SKM-1 treated with dmso at 0.1 percent for 144 hours (cell line): ENCODE measurements around the gene MBLAC1.

Experiments
- DNase-seq: peaks from one replicate; lab custom pipeline; 2025; ENCODE audit not compliant: unreplicated experiment; lab: John Stamatoyannopoulos, UW

MBLAC1 gene

DNA sequence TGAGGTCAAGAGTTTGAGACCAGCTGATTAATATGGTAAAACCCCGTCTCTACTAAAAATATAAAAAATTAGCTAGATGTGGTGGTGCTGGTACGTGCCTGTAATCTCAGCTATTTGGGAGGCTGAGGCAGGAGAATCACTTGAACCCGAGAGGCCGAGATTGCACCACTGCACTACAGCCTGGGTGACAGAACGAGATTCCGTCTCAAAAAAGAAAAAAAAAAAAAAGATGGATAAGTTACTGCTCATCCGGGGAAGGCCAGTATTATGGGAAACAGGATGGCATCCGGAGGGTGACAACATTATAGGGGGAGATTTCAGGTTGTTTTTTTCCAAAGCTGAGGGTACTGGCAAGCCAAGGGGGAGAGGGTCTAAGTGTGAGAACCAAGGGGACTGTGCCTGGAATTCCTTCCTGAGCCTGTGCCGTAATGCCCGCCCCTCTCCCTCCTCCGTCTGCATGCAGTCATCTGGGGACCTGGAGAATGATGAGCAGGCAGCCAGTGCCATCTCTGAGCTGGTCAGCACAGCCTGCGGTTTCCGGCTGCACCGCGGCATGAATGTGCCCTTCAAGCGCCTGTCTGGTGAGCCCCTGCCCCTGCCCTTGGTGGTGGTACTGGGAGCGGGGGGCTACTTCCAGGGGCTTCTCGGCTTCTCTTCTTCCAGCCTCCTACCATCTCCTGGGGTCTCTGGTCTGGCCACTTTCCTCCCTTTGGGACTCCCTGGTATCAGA, 26.3 kb downstream of the MBLAC1 start:
- DNase-seq: no peak

DNA sequence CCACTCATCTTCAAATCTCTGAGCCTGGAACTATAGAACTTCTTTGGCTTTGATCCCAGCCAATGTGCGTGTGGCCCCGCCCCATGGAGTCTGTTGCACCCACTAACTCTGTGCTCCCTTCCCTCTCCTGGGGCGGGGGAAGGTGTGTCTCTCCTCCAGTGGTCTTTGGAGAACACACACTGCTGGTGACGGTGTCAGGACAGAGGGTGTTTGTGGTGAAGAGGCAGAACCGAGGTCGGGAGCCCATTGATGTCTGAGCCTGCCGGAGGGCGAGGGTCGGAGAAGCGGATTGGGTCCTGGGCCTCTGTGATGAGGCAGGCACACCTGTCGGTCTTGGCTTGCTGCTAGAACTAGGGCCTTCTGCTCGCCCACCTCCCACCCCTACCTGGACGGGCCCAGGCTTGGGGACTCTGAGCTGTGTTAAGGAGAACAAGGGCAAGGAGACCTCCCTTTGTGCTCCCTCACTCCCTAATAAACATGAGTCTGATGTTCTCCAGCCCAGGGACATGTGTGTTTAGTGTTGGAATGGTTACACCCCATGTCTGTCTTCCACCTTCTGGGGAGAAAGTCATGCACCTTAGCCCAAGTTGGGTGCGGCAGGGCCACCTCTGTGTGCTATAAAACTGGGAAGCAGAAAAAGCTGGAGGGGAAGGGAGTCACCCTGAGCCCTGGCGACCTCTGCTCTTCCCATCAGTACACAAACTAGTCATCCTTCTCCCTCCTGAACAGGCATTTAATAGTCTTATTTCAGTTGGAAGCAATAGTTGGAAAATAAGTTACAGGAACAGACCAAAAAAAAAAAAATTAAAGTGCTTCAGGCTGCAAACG, 27.2 kb downstream of the MBLAC1 start:
- no peak for DNase-seq

DNA sequence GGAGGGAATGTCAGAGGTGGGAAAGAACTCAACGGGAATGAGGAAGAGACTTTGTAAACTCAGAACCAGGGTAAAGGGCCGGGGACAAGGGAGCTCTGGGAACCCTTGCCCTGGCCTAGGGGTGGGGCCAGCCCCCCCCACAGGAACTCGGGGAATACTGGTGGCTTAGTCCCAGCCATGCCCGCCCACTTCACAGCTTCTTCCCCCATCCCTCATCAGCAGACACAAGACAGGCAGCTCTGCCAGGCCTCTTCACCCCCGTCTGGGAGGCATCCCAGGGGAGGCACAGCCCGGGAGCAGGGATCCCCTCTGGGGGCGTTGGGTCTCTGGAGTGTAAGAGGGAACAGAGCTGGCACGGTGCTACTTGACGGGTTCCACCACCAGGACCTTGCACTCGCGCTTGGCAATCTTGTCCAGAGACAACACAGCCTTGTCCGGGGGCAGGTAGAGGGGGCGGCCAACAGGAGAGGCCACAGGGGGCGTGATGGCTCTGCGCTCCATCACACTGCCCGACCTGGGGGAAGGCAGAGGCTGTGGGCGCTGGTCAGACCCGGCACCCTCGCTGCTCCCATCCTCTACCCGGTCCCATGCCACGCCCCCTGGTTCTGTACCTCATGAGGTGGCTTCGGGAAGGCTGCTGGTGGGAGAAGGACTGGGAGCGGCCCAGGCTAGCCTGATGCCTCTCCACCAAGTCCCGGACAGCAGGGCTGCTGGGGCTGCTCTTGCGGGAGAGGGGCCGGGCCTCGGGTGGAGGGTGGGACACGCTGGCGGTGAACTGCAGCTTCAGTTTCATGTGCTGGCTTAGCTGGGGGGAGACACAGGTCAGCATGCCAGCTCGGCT, 28.1 kb downstream of the MBLAC1 start:
- no peak for DNase-seq

DNA sequence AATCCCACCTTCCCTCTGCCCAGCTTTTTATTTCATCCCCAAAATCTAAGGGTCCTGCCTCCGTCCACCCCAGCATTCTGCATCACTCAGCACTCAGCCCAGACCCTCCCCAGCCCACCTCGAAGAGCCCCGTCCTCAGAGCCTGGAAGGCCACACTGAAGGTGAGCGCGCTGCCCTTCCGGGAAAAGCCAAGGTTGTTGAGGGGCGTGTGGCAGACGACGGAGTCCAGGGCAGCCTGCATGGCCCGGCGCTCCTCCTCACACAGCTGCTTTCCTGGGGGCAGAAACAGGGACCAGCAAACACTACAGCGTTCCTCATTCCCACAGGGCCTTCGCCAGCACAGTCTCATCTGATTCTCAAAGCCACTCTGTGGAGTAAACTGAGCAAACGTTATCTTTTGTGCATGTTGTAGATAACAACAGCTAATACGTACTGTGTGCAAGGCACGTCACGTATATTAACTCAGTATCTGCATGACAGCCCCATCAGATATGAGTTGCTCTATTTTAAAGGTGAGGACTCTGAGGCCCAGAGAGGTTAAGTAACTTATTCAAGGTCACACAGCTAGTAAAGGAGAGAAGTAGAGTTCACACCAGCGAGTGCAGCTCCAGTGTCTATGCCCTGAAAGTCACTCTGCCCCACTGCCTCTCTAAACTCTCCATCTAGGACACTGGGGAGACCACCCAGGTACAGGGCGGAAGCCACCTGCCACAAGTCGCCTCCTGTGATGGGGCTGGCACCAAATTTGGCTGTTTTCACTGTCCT, 29.0 kb downstream of the MBLAC1 start:
- DNase-seq: no peak

DNA sequence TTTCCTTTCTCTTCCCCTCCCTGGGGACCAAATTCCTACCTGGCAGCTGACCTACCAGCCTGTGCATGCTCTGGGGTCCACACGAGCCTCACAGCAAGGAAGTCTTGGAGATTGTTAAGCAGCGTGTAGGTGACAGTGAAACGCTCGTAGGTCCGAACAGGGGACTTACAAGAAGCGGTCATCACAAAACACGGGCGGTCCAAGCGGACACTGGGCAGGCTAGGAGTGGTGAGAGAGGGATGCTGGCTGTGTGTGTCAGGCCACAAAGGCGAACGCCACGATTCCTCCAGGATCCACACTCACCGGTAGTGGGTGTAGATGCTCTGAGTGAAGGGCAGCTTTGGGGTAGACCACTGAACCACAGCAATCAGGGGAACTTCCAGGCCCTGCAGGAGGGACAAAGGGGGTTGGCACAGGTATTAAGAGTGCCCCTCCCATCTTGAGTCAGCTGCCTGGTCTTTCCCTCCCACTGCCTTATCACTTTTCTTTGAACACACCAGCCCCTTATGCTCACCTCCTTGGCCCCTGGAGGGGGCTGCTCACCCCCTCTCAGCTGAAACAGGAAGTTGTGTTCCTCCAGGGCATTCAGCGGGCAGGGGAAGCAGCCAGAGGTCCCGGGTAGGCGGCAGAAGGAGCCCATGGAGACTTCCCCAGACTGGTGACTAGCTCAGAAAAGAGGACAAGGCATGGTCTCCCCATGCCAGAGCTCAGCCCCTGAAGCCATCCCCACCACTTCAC, 29.7 kb downstream of the MBLAC1 start:
- DNase-seq: no peak

DNA sequence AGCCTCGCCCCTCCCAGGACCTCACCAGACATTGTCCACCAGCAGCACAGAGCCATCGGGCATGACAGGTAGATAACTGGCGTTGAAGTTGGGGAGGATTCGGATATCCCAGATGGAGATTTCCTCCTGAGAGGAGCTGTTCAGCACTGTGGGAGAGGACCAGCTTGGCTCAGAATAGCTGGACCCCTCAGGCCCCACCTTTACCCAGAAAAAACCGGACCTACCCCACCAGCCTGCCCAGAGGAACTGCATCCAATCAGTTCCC, 30.2 kb downstream of the MBLAC1 start:
- DNase-seq: no peak

DNA sequence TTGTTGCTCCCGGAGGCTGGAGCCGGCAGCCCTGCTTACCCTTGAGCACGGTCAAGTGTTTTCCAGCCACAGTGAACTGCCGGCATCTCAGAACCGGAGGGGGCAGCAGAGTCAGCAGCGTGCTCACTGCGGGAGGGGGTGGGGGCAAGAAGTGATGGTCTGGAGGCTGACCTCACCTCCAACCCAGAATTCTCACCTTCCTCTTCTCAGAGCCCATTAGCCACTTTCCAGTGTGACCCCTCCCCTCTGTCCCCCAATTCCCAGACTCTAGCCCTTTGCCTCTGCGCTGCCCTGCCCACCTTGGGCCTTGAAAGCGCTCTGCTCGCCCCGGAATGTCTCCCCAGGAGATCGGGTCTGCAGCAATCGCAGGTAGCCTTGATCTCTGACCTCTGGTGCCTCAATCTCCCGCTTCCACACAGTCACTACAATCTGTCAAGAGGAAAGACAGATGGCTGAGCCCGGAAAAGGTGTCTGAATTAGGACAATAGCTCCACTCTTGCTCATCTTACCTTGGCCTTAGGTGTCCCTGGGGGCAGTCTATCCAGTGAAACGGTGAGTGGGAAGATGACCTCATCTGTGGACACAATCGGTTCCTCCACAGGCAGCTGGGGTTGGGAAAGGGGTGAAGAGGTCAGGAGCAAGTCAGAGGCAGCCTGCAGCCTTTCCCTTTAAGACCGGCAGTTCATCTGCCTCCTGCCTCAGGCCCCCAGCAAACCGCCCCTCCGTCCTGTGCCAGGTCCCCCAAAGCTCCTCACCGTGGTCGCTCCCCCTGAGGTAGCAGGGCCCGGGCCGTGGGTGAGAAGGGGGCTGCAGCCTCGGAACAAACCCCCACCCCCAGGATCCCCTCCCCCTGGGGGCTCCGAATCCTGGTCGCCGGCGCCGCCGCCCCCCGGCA, 30.8 kb downstream of the MBLAC1 start:
- DNase-seq: peak; percentile 47

DNA sequence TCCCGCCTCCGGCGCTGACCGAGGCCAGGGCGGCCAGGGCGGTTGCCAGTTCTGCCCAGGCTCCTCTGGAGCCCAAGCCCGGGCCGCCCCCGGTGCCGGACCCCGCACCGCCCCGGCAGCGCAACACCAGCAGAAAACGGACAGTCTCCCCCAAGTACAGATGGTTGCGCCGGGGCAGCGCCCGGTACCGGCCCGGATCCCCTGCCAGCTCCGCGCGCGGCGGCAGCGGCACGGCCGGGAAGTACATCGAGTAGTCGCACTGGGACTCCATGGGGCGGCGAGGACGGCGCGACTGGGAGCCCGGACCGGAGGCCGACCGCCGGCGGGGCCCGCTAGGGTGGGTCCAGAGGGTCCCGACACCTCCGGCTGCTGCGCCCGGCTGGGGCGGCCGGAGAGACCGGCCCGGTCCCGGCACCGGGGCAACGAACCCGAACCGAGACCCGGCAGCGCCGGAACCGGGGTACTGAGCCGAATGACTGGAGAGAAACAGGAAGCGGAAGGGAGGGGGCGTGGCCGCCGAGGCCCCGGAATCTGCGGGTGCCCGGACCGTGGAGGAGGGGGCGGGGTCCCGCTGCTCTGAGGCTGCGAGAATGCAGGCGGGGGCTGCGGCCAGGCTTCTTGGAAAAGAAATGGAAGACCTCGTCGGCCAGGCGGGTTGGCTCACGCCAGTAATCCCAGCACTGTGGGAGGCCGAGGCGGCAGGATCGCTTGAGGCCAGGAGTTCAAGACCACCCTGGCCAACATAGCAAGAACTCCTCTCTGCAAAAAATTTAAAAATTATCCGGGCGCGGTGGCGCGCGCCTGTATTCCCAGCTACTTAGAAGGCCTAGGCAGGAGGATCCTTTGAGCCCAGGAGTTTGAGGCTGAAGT, 31.7 kb downstream of the MBLAC1 start, which contains the start of gene TRAPPC14:
Gene TRAPPC14, minus strand, starts transcription at position 495 of the 870 bp plus-strand sequence. Its CDS starts 224 bp downstream, at position 271.
- peak; percentile 86 for DNase-seq

DNA sequence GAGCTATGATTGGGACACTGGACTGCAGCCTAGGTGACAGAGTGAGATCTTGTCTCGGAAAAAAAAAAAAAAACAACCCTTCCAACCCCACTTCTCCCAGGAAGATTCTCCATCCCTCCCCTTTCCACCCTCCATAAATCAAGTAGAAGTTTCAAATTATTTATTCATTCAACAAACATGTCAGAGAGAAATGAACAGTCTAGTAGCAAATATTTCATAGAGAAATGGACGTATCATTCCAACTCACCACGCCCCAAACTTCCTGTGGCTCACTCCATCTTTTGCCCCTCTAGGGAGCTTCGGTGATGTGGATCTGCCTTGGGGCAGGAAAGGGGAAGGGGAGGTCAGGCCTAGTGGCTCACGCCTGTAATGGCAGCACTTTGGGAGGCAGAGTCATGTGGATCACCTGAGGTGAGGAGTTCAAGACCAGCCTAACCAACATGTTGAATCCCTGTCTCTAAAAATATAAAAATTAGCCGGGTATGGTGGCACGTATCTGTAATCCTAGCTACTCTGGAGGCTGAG, 32.4 kb downstream of the MBLAC1 start:
- no peak for DNase-seq

DNA sequence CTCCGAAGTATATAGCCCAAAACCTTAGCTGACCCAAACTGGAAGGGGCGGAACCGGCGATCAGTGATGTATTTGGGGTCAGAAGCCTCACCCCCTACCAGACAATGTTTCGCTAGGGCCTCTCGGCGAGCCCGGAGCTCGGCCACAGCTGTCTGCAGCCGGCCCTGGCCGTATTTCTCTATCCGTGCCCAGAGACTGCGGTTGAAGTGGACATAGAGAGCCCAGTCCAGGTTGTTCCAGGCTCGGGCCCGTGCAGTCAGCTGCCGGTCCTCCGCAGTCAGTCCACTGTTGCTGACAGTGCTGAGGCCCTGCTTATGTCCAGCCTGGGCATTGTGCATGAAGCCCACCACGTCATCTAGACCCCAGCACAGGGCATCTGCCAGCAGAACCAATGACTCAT, 33.3 kb downstream of the MBLAC1 start:
- DNase-seq: no peak

DNA sequence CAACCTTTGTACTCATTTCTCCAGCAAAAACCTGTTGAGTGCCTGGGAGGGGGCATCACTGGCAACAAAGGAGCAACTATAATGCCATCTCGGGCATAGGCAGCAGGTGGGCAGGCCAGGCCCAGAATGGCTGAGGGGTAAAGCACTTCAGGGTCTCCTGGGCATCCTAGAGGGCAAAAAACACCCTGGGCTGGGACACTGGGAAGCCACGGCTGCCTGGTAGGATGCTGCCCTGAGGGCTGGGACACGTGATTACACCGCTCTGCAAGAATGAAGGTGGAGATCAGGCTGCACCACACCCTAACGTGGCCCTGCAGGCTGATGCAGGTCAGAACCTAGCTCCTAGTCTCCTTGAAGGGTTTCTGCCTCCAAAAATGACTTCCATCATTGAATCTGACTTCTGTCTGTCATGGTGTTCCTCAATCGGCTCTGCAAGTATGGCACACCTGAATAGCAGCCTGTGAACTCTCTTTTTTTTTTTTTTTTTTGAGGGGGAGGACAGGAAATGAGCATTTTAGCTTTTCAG, 36.3 kb downstream of the MBLAC1 start:
- DNase-seq: no peak

DNA sequence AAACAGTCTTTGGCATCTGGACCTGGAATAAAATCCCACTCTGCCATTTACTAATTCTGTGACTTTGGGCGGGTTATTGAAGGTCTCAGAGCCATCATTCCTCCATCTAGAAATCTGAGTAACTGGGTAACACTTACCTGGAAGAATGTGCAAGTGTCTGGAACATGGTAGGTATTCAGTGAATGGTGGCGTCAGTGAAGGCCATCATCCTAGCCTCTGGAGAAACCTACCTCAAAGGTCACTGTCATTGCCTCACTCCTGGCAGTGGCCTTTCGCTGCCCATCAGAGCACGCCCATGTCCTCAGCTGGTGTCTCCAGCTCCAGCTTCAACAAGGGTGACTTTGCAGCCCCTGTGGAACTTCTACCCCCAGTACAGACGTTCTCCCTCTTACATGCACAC, 37.1 kb downstream of the MBLAC1 start:
- no peak for DNase-seq

DNA sequence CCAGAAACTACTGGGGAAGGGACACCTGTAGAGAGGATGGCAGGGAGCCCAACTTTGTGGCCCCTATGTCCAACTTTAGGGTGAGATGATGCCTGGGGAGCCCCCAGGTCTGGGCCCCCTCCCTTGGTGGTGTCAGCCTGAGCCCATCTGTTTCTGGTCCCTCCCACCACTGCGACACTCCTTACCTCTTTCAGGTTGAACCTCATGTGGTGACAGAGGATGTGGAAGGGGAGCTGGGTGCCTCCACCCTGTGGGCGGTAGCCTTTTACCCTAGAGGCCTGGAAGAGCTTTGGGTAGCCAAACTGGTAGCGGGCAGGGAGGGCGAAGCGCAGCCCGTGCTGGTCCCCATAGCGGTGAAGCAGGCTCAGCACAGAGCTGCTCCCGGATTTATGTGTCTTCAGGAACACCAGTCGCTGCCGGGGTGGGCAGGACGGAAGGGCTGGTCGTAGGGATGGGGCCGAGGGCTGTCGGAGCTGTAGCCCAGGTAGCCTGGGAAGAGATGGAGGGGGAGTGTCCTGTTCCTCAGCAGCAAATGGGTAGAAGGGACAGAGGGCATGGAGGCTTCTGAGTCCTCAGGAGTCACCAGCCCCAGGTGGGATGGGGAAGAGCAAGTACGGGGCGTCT, 39.7 kb downstream of the MBLAC1 start:
- DNase-seq: no peak

DNA sequence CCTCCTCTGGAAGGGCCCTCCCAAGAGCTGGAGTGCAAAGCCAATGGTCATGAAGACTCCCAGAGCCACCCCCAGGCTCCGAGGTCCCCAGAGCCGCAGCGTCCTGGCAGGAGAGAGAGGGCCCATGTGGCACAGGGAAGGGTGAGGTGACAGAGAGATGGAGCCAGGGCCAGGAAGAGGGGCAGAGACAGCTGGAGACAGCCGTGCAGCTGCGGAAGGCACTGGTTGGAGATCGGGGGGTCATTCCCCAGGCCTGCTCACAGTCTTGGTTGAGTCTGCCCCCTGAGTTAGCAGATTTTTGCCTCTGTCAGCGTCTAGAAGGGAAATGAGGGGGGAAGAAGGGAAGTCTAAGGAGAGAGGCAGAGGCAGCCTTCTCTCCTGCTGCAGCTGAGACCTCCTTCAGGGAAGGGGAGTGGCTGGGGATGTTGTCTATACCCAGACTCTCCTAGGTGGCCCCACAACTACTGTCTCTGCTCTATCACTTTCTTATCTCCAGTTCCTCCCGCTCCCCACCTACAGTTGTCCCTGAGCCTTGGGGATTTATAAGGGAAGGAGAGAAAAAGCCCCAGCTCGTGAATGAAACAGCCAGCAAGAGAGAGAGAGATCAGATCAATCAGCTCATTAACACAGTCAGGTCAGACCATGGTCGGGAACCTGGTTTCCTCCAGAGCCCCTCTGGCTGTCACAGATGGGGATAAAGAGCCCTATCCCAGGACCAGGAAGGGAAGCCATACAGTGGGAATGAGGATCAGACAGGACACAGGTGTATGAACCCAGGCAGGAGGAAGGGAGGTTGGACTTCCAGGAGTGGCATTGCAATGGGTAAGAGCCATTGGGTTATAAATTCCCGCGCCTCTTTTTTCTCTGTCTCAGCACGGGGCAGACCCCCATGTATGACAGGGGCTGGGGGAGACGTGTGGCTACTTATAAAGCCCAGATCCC, 40.5 kb downstream of the MBLAC1 start:
- DNase-seq: no peak

DNA sequence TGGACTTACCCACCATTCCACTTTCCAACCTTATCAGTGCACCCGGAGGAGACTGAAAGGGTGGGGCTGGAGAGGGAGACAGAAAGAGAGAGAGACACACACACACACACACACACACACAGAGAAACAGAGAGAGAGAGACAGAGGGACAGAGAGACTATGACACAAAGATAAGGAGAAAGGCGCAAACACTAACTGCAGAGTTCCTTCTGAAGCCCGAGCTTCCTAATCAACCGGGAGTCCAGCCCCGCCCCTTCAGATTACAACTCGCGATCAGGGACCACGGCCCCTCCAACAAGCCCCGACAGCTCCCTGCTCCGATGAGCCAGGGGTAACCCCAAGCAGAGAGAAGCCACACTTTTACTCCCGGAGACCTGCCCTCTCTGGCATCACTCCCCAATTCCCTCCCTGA, 41.2 kb downstream of the MBLAC1 start:
- DNase-seq: no peak

DNA sequence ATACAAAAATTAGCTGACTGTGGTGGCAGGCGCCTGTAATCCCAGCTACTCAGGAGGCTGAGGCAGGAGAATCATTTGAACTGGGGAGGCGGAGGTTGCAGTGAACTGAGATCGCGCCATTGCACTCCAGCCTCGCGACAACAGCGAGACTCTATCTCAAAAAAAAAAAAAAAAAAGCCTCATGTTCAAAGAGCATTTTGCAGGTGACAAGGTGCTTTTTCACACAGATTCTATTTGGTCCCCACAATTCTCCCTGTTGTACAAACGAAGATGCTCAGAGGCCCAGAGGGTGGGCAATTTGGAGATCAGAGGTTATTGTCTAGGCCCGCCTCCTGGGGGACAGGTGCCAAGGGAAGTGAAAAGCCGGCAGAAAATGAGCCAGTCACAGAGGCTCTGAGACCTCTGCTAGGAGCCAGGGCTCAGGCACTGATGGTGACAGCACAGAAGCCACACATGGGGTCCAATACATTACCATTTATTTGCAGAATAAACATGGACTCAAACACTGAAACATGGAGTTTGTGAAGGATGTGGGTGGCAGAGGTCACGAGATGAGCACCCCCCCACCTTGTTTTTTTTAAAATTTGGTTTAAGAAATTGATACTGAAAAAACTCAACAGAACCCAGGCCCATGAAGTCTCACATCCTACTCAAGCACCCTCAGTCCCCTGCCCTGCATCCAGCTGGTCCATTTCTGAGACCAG, 42.5 kb downstream of the MBLAC1 start:
- no peak for DNase-seq
